Prostate gland (tissue), 2 donors: ENCODE data around the gene CRYM.

ENCODE experiments used
- CTCF ChIP-seq, 4 experiments: fragments of 200-600 bp in 2 of 4; fragments of 450-650 bp in 2 of 4; sonication (generic) in 2 of 4; IDR thresholded peaks; 1 replicate in 3 of 4; 2 replicates in 1 of 4; pipeline ENCODE4 v1.5.1; 2016 to 2019; ENCODE audit warnings: antibody characterized with exemption in 4 of 4, mild to moderate bottlenecking in 2 of 4, moderate library complexity in 2 of 4
- POLR2A ChIP-seq: fragments of 450-650 bp; IDR thresholded peaks from one replicate; pipeline ENCODE4 v1.6.1; 2016; ENCODE audit warnings: antibody characterized with exemption, mild to moderate bottlenecking
- POLR2AphosphoS5 ChIP-seq: sonication (generic); formaldehyde crosslinking; IDR thresholded peaks from one replicate; pipeline ENCODE4 v1.6.1; 2017; ENCODE audit warnings: antibody characterized with exemption

GRCh38 chr16:21239646-21240045, 38.4 kb downstream of the CRYM start:
- TF ChIP-seq CTCF (IDR thresholded peaks at IDR 0.05) (no peak), POLR2A (no peak), POLR2AphosphoS5 (no peak)
